Erythroblast (primary cell): Measurements from ENCODE around the gene EIF1AX.

Source experiments
- GATA1 ChIP-seq: IDR thresholded peaks from 2 replicates; pipeline ENCODE4 v1.6.1; 2011; ENCODE audit warnings: low read depth, mild to moderate bottlenecking, control low read depth, low read length, moderate library complexity
- POLR2A ChIP-seq: IDR thresholded peaks from 2 replicates; pipeline ENCODE4 v1.6.1; 2011; ENCODE audit warnings: mild to moderate bottlenecking, low read length

DNA sequence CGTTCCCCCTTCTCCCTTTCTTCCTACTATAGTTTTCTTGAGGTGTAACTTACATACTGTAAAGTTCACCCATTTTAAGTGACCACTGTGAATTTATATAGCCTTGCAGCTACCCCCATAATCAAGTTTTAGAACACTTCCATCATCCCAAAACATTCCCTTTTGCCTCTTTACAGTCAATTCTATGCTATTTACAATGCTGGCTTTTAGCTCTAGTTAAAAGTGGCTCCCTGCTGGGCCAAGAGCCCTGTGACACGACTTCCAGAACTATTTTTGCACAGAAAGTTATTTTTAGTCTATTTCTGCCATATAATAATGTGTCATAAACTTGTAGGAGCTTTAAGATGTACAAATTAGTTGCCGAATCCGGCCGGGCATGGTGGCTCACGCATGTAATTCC is 51.8 kb downstream of the EIF1AX start:
- TF ChIP-seq POLR2A = no peak
- no peak for TF ChIP-seq GATA1
